ENCODE data around the gene SCYL1.

SCYL1 gene

GRCh38 chr11:65553301-65554001 lies 28.6 kb downstream of the SCYL1 start:
- H3K27ac ChIP-seq = no peak overlapping the region
- TF ChIP-seq CTCF (IDR thresholded peaks at IDR 0.05) (no peak), ZFX (IDR thresholded peaks at IDR 0.05; ENCODE audit: borderline replicate concordance) (no peak)

DNA sequence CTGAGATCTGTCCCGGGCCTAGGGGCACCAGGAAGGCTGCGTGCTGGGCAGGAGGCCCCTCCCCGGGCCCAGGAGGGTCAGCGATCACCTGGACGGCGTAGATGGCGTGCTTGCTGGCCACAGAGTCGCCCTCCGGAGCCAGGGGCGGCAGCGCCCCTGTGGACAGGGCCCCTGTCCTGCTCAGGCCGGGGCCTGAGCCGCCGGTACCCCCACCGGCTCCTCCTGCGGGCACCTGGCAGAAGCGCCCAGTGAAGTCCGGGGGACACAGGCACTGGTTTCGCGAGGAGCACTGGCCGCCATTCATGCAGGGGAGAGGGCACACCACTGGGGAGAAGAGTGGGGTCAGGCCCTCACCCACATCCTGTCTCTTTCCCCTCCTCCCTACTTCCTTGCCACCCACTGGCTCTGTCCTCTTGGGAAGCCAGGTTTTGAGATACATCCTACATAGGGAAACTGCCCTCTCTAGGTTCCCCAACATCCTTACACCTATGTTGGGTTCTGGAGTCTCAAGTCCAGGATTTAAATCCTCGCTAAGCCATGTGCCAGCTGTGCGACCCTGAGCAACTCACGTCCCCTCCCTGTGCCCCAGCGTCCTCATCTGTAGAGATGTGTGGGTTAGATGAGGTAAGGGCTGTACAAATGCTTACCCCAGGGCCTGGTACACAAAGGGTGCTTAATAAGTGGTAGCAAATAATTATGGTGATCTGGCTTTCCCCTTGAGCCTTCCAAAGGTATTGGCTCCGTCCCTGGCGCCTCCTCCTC lies 29.4 kb downstream of the SCYL1 start:
- no peak overlapping the region for H3K27ac ChIP-seq

GRCh38 chr11:65554842-65555430 lies 30.1 kb downstream of the SCYL1 start:
- TF ChIP-seq CTCF (IDR thresholded peaks at IDR 0.05) (no peak), ZFX (IDR thresholded peaks at IDR 0.05; ENCODE audit: borderline replicate concordance) (no peak)
- no peak overlapping the region for H3K27ac ChIP-seq

More for the DNA sequence above, 29.4 kb downstream of the SCYL1 start:
- TF ChIP-seq ZFX (IDR thresholded peaks at IDR 0.05; ENCODE audit: borderline replicate concordance) = no peak
- TF ChIP-seq CTCF (IDR thresholded peaks at IDR 0.05) = no peak

DNA sequence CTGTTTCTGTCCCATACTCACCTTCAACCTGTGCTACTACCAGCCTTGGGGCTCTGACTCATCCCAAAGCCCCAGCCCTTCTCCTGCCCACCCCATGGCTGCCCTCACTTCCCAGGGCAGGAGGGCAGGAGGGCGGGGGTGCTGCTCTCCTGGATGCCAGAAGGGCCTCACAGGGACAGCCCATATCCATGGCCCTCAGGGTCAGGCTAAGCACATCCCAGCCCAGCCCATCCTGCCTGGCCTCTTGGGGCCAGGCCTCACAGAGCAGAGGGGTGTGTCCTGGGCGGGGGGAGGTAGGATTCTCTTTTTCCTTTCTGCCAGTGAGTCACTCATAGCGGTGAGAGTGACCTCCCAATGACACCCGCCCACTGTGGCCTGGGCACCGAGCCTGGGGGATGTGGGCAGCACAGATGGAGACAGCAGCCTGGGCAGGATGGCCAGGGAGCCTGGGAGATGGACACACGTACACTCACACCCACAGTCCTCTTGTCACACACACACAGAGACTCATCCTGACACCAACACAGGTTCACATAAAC lies 30.9 kb downstream of the SCYL1 start:
- H3K27ac ChIP-seq = no peak overlapping the region; the same call in 1 of the 2 replicates
- TF ChIP-seq ZFX (IDR thresholded peaks at IDR 0.05; ENCODE audit: borderline replicate concordance) = no peak

DNA sequence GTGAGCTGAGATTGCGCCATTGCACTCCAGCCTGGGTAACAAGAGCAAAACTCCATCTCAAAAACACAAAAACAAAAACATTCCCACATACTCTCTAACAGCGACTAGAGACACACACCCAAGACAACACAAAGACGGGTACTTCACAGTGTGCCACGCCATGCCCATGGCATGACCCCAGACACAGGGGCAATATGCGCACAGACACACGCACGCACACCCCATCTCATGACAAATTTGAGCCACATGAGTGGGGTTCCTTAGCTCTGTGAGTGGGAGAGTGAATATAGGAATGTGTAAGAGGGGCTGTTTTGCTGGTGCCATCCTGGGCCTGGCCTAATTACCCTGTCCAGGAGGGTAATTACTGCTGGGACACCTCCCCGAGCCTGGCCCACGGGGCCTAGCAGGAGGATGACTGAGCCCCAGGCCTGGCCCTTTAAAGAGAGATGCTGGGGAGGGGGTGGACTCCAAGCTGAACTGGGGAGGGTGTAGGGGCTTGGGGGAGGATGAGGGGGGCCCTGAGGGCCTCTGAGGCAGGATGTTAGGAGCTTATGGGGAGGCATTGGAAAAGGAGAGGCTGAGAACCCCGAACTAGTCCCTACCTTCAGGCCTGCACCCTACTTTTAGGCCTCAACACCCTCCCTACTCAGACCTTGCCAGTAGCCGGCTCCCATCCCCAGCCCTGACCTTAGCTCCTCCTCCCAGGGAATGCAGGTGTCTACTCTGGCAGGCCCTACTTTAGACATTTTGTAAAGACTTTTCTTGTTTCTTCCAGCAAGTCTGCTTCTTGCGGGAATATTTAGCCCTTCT lies 31.8 kb downstream of the SCYL1 start:
- H3K27ac ChIP-seq = 0 out of 2 replicates have a peak overlapping the region, but pooled peaks have one; percentile 76

GRCh38 chr11:65557280-65558001 lies 32.6 kb downstream of the SCYL1 start:
- H3K27ac ChIP-seq = peak overlapping the region; percentile 76
- TF ChIP-seq CTCF (IDR thresholded peaks at IDR 0.05) = no peak
- TF ChIP-seq ZFX (IDR thresholded peaks at IDR 0.05; ENCODE audit: borderline replicate concordance) = no peak

More for the DNA sequence above, 31.8 kb downstream of the SCYL1 start:
- TF ChIP-seq CTCF (IDR thresholded peaks at IDR 0.05) (no peak), ZFX (IDR thresholded peaks at IDR 0.05; ENCODE audit: borderline replicate concordance) (no peak)

All from 22Rv1 (cell line).